ENCODE results near the gene SLC7A6.

The SLC7A6 gene

DNA sequence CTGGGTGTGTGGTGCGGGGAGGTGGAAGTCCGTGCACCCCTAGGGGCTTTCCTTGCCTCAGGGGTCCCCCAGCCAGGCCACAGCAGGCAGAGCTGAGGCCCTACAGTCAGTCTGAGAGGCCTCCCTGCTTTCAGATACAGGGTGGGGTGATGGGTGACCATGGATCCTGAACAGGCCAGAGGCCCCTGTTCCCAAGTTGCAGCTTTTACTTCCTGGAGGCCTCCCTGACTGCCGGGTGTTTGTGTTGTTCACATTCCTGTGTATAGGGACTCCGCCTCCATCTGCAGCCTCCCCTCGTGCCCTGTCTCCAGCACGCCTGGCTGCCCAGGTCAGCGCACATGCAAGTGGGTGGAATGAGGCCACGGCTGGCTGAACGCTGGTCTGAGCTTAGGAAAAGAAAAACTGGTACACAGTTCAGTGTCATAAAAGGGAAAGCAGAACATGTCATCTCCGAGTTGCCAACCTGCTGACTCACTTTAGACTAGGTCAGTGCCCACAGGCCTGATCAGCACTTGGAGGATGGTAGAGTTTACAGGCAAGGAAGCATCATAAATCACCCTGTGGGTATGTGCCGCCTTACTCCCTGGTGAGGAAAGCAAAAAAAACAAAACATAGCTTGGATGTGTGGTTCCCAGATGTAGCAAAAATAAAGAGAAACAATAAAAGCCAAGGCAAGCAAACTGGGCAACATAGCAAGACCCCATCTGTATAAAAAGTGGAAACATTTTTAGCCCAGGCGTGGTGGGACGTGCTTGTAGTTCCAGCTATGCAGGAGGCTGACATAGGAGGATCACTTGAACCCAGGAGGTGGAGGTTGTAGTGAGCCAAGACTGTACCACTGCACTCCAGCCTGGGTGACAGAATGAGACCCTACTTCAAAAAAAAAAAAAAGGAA lies 6.2 kb upstream of the SLC7A6 start:
- no peak for DNase-seq

DNA sequence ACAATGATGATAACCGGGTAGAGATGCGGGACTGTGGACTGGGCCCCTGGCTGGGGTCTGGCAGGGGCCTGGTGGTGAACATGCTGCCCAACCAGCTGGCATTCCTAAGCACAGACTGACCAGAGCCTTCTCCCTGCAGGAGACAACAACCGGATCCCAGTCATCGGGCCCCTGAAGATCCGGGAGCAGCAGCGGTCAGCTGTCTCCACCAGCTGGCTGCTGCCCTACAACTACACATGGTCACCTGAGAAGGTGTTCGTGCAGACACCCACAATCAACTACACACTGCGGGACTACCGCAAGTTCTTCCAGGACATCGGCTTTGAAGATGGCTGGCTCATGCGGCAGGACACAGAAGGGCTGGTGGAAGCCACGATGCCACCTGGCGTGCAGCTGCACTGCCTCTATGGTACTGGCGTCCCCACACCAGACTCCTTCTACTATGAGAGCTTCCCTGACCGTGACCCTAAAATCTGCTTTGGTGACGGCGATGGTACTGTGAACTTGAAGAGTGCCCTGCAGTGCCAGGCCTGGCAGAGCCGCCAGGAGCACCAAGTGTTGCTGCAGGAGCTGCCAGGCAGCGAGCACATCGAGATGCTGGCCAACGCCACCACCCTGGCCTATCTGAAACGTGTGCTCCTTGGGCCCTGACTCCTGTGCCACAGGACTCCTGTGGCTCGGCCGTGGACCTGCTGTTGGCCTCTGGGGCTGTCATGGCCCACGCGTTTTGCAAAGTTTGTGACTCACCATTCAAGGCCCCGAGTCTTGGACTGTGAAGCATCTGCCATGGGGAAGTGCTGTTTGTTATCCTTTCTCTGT lies 5.1 kb upstream of the SLC7A6 start:
- no peak for DNase-seq

GRCh38 chr16:68263559-68264127 lies 683 bp upstream of the SLC7A6 start:
- DNase-seq, result no peak

DNA sequence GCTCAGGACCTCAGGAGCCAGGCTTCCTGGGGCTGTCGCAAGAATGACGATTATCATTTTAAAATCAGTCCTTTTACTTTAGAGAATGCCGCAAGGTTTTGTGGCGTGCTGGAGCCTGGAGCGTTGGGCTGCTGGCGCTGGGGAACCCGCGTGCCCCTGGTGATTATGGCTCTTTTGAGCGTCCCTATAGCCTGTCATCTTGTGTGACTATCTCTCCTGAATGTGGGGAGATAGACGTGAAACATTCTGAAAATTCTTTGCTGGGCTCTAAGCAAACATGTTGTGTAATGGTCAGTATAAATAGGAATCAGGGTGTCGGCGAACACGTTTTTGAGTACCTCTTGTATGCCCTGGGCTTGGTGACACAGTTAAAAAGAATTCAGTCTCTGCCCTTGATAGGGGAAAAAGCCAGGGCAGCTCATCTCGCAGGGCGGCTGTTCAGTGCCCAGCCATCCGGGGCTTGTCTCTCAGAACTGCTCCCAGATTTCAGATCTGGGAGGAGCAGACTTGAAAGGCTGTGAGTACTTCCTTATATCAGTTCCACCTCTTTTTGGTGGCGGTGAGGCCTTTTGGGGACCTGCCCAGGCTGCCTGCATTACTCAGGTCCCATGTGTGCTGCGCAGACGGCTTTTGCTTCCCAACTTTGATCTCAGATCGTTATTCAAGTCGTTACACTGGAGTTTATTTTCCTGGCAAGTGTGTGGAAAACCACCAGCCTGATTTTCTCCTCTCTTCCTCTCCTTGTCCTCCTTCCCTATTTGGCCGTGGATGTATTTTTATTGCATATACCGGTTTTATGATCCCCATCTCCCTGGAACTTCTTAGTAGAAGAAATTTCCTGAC lies 973 bp downstream of the SLC7A6 start:
- DNase-seq, result peak; percentile 17

- DNase-seq, result no peak
Observed at GRCh38 chr16:68267612-68268405, 3.5 kb downstream of the SLC7A6 start.

GRCh38 chr16:68269793-68270192 lies 5.5 kb downstream of the SLC7A6 start:
- DNase-seq, result no peak

- no peak for DNase-seq
Observed at GRCh38 chr16:68270353-68270752, 6.0 kb downstream of the SLC7A6 start.

DNA sequence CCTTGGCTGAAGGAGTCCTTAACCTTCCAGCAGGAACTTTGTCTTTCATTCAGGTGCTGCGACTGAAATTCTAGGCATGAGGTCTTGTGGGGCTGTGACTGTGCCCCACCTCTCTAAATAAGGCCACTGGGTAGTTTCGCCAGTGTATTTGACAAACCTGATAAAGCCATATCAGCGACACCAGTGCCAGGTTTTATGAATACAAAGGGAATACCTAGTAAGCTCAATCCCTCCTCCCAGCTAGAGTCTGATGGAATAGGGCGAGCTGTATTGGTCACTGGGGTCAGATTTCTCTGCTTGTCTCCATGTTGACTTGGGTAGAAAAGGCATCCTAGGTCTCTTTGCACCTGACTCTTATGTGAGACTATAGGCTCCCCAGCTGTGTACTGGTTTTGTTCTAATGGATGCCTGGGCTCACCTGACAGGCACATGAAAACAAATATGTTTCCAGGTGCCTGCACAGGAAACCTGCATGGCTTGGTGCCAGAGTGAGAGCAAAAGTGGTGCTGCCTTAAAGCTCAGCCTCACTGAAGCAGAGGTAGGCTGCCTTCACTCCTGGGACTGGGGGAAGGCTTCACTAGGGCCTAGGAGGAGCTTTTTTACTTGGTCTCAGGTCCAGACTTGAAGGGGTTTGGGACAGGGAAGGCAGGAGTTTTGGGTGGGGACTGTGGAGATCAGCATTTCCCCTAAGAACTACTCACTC lies 8.3 kb downstream of the SLC7A6 start:
- no peak for DNase-seq

DNA sequence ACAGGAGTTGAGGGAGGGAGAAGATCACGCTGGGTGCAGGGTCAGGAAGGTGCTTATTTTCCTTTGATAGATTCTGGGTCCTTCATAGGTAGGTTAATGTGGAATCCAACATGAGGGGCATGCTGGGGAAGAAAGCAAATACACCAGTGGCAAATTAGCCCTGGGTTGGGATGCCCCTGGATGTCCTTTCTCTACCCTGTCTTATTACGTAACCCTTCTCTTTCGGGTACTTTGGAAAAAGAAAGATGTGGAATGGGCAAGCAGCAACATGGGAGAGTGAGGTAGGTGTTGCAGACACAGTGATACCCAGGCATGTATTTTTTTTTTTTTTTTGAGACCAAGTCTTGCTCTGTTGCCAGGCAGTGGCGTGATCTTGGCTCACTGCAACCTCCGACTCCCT lies 9.1 kb downstream of the SLC7A6 start:
- no peak for DNase-seq

- DNase-seq, result no peak
Observed at GRCh38 chr16:68273896-68274295, 9.6 kb downstream of the SLC7A6 start.

- DNase-seq, result no peak
Observed at GRCh38 chr16:68274441-68274840, 10.1 kb downstream of the SLC7A6 start.

DNA sequence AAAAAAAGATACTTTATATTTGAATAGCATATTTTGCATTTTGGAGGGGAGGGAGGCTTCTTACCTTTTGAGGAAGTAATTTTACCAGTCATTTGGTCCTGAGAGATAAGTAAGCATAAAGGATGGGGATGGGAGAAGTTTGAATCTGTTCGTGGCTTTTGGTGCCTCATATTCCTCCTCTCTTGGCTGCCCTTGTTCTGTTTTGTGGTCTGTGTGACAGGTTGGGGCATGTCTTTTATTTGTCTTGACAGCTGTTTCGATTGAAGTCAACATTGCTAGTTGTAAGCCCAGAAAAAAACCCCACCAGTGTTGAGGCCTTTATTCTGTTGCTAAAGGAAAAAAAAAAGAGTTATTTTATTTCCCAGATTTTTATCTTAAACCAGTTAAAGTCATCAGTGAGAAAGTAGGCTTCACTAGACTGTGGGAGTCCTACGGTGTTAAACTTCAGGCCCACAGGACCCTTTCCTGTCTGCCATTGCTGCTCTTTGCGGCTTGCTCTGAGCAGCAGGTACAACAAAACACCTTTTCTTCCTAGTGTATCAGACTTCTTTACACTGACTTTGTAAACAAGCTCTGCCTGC lies 11.4 kb downstream of the SLC7A6 start:
- peak; percentile 37 for DNase-seq

DNA sequence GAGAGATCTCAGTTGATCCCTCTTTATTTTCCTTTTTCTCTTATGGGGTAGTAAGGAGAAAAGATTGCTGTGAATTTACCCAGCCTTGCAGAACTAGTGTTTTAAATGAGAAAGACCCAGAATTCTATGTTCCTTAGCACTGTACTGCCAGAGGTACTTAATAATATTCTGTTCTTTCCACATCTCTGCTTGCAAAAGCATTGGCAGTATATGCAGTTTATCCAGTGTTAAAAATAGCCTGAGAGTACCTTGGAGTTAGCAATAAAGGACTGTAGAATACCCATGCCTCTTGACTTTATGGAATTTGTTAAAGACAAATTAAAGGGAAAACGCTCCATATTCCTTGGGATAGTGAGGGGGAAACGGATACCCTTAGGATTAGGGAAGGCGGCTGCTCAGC lies 11.9 kb downstream of the SLC7A6 start:
- DNase-seq, result no peak

GRCh38 chr16:68279726-68280558 lies 15.6 kb downstream of the SLC7A6 start:
- no peak for DNase-seq

- no peak for DNase-seq
Observed at GRCh38 chr16:68281368-68282063, 17.2 kb downstream of the SLC7A6 start.

DNA sequence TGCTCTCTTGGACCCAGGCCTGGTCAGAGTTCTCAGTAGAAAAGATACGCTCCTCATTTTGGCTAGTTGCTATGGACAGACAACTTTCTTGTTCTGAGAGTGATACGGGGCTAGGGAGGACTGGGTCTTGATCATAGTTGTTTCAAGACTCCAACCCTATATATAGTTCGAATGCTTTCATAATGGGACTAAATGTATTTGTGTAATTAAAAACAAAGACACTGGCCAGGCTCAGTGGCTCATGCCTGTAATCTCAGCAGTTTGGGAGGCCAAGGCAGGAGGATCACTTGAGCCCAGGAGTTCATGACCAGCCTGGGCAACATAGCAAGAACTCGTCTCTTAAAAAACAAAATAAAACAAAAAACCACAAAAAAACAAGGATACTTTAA lies 17.7 kb downstream of the SLC7A6 start:
- DNase-seq, result no peak

DNA sequence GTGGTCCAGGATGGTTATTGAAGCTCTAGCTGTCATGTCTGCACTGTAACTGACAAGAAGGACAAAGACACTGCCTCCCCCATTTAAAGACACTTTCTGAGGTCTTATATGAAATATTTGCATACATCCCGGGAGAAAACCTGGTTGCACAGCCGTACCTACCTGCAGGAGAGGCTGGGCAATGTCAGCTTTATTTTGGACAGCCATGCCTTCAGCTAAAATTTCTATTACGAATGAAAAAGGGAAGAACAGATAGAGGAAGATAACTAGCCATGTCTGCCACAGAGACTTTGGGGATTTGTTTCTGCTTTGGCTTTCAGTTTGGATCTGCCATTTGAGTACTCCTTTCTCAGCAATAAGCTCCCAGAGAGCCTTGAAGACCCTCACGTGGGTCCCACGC lies 19.0 kb downstream of the SLC7A6 start:
- DNase-seq, result no peak

DNA sequence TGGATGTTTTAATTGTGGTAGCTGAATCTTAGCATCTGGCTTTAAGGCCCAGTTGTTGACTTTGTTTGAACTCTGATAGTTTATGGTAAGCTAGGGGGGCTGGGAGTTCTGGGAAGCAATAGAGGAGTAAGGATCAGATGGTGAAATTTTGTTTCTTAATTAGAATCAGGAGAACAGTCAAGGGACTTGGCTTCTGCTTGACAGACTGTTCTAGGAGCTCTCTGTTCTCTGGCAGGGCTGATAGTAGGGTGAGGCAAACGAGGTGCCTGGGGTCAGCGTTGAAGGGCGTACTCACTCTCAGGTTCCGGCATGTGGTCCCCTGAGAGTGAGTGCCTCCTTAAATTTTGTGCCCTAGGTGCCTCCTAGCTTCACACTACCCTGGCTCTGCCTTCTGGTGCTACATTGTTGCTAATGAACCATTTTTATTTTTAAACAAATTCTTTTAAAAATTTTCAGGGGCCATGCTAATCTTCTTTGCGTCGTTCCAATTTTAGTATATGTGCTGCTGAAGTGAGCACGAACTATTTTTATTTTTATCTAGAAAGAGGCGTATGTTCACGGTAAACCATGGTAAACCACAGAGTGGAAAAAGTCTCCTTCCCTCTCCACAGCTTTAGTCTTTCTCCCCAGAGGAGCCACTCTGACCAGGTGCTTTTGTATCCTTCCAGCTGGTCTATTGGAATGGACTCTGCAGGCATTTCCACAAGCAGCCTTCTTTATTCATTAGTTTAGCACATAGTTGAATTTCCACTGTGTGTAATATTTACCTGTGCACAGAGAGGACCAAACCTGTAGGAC lies 19.7 kb downstream of the SLC7A6 start:
- no peak for DNase-seq
